ENCODE data around the gene RBM38.

RBM38 gene

DNA sequence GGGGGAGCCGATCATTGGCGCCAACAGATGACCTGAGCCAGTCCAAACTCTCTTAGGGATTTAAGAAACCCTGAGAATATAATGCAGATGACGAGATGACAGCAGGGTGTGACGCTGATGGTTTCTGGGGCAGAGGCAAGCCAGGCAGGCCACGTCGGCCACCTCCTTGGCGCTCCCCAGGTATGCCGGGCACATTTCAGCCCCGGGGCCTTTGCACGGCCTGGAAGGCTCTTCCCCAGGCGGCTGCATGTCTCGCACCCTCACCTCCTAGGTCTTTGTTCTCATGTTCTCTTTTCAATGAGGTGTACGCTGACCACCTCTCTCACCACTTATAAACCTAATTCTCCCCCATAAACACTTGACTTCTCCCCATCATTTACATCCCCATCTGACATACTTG, 64.9 kb downstream of the RBM38 start:
- no peak for DNase-seq

DNA sequence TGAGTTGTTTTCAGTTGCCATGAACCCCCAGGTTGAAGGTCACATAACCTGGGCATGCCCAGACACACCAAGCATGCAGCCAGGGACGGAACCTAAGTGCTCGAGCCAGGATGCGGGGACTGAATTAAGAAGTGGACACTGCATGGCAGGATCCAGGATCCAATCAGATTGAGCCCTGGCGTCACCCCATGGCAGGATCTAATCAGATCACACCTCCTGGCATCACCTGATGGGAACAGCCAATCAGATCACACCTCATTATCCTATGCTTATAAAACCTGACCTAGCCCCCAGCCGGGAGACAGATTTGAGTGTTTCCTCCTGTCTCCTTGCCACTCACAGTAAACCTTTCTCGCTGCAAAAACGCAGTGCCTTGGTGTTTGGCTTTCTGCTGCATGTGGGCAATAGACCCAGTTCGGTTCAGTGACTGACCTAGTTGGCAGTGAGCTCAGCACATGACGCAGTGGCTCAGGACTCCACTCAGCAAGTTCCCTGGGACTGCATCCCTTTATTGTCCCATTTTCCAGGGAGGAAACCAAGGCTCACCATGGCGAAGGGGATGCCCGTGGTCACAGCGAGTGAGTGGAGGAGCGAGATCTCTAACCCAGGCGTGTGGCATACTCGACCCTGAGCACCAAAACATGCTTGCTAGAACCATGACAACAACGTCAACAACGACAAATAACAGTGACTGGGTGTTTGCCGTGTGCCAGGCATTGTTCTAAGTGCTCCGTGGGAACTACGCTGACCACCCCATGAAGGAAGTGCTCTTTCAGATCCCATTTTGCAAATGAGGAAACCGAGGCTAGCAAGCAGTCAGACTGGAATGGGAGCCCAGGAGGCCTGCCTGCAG, 66.3 kb downstream of the RBM38 start:
- no peak for DNase-seq

DNA sequence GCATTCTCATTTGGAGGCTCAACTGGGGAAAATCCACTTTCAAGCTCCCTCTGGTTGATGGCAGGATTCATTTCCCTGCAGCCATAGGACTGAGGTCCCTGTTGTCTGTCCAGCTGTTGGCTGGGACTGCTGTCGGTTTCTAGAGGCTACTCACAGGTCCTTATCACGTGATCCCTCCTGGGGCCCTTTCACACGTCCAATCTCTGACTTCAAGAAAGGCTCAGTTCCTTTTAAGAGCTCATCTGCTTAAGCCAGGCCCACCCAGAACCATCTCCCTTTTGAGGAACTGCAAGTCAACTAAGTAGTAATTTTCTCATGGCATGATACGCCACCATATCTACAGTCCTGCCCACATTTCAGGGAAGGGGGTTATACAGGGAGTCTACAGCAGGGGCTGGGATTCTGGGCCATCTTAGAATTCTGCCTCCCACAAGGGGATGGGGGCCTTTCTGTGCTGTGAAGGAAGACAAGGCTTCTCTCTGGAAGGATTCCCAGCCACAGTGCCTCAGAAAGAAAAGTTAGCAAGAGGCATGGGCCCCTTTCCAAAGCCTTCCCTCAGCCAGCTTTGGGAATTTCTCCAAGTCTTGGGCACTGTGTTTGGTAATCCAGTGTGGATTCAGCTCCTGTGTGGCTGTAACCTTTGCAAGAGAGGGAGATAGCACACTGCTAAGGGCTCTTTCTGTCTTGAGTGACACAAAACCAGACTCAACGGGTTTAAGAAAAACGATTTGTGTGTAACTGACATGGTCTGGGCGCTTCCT, 67.4 kb downstream of the RBM38 start:
- DNase-seq: no peak

Data from fibroblast of skin of back (primary cell).